Measurements from ENCODE around the gene USP20. TPM values are rescaled to one million over a fixed set of nuclear protein-coding genes. Genes with fewer than 3 reads are reported as not detected.

USP20 gene
- total and polyA plus RNA-seq, 11 donors: 9.4 to 19.7 (median 12.9) TPM

GRCh38 chr9:129858167-129858962, 23.1 kb downstream of the USP20 start:
- intact Hi-C loops (cut with DNase I): no loop called here
- DNase-seq: no peak

GRCh38 chr9:129860653-129861446, 25.6 kb downstream of the USP20 start:
- TF ChIP-seq CTCF (IDR thresholded peaks at IDR 0.05): no peak
- no peak for TF ChIP-seq POLR2A (IDR thresholded peaks at IDR 0.05)
- Histone ChIP-seq H3K27ac (no peak overlapping the region), H3K4me1 (peaks cover 0 to 12% (median 0%) of the 10 kb centered on the region in 12 donors), H3K36me3 (peaks cover 0 to 88% (median 70%) of the 10 kb centered on the region in 9 donors), H3K9me3 (no peaks in the 10 kb centered on the region), H3K27me3 (no peaks in the 10 kb centered on the region), H3K4me3 (no peak overlapping the region)
- WGBS, 4 donors: 74 to 84% (median 76%) methylated on average over 10 to 11 of the region's 11 CpGs
- DNase-seq: no peak
- intact Hi-C loops (cut with DNase I): no loop called here
- no peak for ATAC-seq

More at GRCh38 chr9:129858167-129858962, 23.1 kb downstream of the USP20 start:
- peaks cover 0 to 90% (median 80%) of the 10 kb centered on the region in 9 donors for H3K36me3 ChIP-seq
- H3K27ac ChIP-seq: no peak overlapping the region
- TF ChIP-seq POLR2A (IDR thresholded peaks at IDR 0.05) (no peak), CTCF (IDR thresholded peaks at IDR 0.05) (no peak)
- no peaks in the 10 kb centered on the region for H3K9me3 ChIP-seq
- 82 to 95% (median 90%) methylated on average over 10 to 11 of the region's 11 CpGs for WGBS, 4 donors
- H3K4me3 ChIP-seq: no peak overlapping the region
- peaks cover 0 to 10% (median 0%) of the 10 kb centered on the region in 12 donors for H3K4me1 ChIP-seq
- no peaks in the 10 kb centered on the region for H3K27me3 ChIP-seq
- ATAC-seq: no peak

- Histone ChIP-seq H3K4me1 (peaks cover 0 to 18% (median 0%) of the 10 kb centered on the region in 12 donors), H3K27me3 (no peaks in the 10 kb centered on the region), H3K9me3 (no peaks in the 10 kb centered on the region), H3K27ac (no peak overlapping the region), H3K4me3 (no peak overlapping the region), H3K36me3 (peaks cover 0 to 88% (median 68%) of the 10 kb centered on the region in 9 donors)
- TF ChIP-seq CTCF (IDR thresholded peaks at IDR 0.05) (no peak), POLR2A (IDR thresholded peaks at IDR 0.05) (no peak)
- no peak for DNase-seq
- no peak for ATAC-seq
- WGBS, 4 donors: 84 to 97% (median 88%) methylated on average over 10 to 12 of the region's 12 CpGs
- intact Hi-C loops (cut with DNase I): no loop called here
Observed at GRCh38 chr9:129861447-129861827, 26.2 kb downstream of the USP20 start.

Measured in heart left ventricle (tissue), 16 donors.